Measurements from ENCODE around the gene ARL8A. TPM values are rescaled to one million over a fixed set of nuclear protein-coding genes. Genes with fewer than 3 reads are reported as not detected.

Gene ARL8A
- total RNA-seq, 2 donors from 2014 or later, result 30.3 to 57.0 TPM

GRCh38 chr1:202131956-202132821, 12.3 kb downstream of the ARL8A start:
- Histone ChIP-seq H3K36me3 (peaks cover 8% of the 10 kb centered on the region), H3K9ac (ENCODE audit: low read depth in 2 of 2, low read length in 2 of 2) (no peak overlapping the region), H3K27me3 (no peaks in the 10 kb centered on the region), H3K27ac (peak overlapping the region; percentile 4), H3K9me3 (no peaks in the 10 kb centered on the region), H3K4me3 (no peak overlapping the region), H3K4me1 (no peaks in the 10 kb centered on the region)
- intact Hi-C loops (cut with DNase I), result no loop called here
- DNase-seq, result no peak
- no peak for TF ChIP-seq CTCF (IDR thresholded peaks at IDR 0.05)

GRCh38 chr1:202130816-202131522, 13.6 kb downstream of the ARL8A start:
- H3K4me3 ChIP-seq, result no peak overlapping the region
- intact Hi-C loops (cut with DNase I), result no loop called here
- H3K9me3 ChIP-seq, result no peaks in the 10 kb centered on the region
- TF ChIP-seq CTCF (IDR thresholded peaks at IDR 0.05), result no peak
- H3K9ac ChIP-seq (ENCODE audit: low read depth in 2 of 2, low read length in 2 of 2), result no peak overlapping the region
- DNase-seq, result no peak
- no peak overlapping the region for H3K27ac ChIP-seq
- peaks cover 8% of the 10 kb centered on the region for H3K36me3 ChIP-seq
- no peaks in the 10 kb centered on the region for H3K4me1 ChIP-seq
- H3K27me3 ChIP-seq, result no peaks in the 10 kb centered on the region

- no peak overlapping the region for H3K4me3 ChIP-seq
- H3K9ac ChIP-seq (ENCODE audit: low read depth in 2 of 2, low read length in 2 of 2), result no peak overlapping the region
- H3K4me1 ChIP-seq, result no peaks in the 10 kb centered on the region
- intact Hi-C loops (cut with DNase I), result no loop called here
- no peak overlapping the region for H3K27ac ChIP-seq
- H3K9me3 ChIP-seq, result no peaks in the 10 kb centered on the region
- no peak for DNase-seq
- H3K36me3 ChIP-seq, result peaks cover 8% of the 10 kb centered on the region
- H3K27me3 ChIP-seq, result no peaks in the 10 kb centered on the region
- no peak for TF ChIP-seq CTCF (IDR thresholded peaks at IDR 0.05)
Measured at GRCh38 chr1:202130297-202130721, 14.2 kb downstream of the ARL8A start.

GRCh38 chr1:202129453-202130296, 14.9 kb downstream of the ARL8A start:
- Histone ChIP-seq H3K9me3 (no peaks in the 10 kb centered on the region), H3K4me3 (no peak overlapping the region), H3K27ac (no peak overlapping the region), H3K4me1 (no peaks in the 10 kb centered on the region), H3K9ac (ENCODE audit: low read depth in 2 of 2, low read length in 2 of 2) (no peak overlapping the region), H3K36me3 (peaks cover 4% of the 10 kb centered on the region), H3K27me3 (no peaks in the 10 kb centered on the region)
- DNase-seq, result no peak
- intact Hi-C loops (cut with DNase I), result no loop called here
- no peak for TF ChIP-seq CTCF (IDR thresholded peaks at IDR 0.05)
